Measurements from ENCODE around the gene INO80.

DNA sequence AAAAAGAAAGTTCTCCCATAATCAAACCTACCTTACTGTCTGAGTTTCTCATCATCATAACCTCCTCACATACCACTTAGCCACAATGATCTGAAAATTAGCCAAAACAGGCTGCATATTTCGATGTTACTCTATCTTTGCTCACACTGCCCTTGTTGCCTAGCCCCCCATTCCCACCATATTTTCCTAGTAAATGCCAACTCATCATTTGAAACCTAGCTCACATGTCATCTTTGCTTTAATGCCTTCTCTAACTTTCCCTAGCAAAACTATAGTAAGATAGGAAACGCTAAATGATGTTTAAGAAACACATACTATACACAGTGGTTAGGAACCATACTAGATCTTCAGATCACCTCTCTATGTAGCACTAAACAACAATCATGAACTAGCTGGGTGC, 64.9 kb downstream of the INO80 start:
- TF ChIP-seq POLR2A (IDR thresholded peaks at IDR 0.05) (no peak), POLR2AphosphoS5 (IDR thresholded peaks at IDR 0.05) (no peak)
- TF ChIP-seq, protein P1, sequence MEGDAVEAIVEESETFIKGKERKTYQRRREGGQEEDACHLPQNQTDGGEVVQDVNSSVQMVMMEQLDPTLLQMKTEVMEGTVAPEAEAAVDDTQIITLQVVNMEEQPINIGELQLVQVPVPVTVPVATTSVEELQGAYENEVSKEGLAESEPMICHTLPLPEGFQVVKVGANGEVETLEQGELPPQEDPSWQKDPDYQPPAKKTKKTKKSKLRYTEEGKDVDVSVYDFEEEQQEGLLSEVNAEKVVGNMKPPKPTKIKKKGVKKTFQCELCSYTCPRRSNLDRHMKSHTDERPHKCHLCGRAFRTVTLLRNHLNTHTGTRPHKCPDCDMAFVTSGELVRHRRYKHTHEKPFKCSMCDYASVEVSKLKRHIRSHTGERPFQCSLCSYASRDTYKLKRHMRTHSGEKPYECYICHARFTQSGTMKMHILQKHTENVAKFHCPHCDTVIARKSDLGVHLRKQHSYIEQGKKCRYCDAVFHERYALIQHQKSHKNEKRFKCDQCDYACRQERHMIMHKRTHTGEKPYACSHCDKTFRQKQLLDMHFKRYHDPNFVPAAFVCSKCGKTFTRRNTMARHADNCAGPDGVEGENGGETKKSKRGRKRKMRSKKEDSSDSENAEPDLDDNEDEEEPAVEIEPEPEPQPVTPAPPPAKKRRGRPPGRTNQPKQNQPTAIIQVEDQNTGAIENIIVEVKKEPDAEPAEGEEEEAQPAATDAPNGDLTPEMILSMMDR (IDR thresholded peaks at IDR 0.05) = no peak

Data from sigmoid colon (tissue), 4 donors.